Colonic mucosa (tissue), 4 donors: ENCODE measurements around the gene MPO. TPM values are rescaled to one million over a fixed set of nuclear protein-coding genes. Genes with fewer than 3 reads are reported as not detected.

Experiments
- DNase-seq: peaks from one replicate; pipeline ENCODE4 v3.0.0-alpha.2; 2020
- H3K27ac ChIP-seq: fragments of 200-600 bp; one replicate; pipeline ENCODE4 v1.8.0; 2021
- H3K27me3 ChIP-seq: fragments of 200-600 bp; one replicate; pipeline ENCODE4 v1.8.0; 2021
- H3K36me3 ChIP-seq: fragments of 200-600 bp; one replicate; pipeline ENCODE4 v1.8.0; 2021
- H3K4me1 ChIP-seq: fragments of 200-600 bp; one replicate; pipeline ENCODE4 v1.8.0; 2021; ENCODE audit warnings: mild to moderate bottlenecking
- H3K4me3 ChIP-seq: fragments of 200-600 bp; one replicate; pipeline ENCODE4 v1.8.0; 2021
- H3K9ac ChIP-seq, 2 donors: one replicate each; pipeline ENCODE4 v1.7.0; 2013; ENCODE audit warnings: control low read depth in 2 of 2, low read depth in 2 of 2, low read length in 2 of 2
- H3K9me3 ChIP-seq: fragments of 200-600 bp; one replicate; pipeline ENCODE4 v1.8.0; 2021
- intact Hi-C: fragments of 100-400 bp; cut with DNase I; formaldehyde crosslinking; loops from one replicate; pipeline ENCODE4 v1.14.1; 2022
- total RNA-seq, 2 donors: library from RNA; stranded (reverse); fragmentation: NEBNext Ultra II Directional in 1 of 2; extraction: Animal tissue kit (Norgen Biotek cat#: 25700) in 1 of 2; gene quantifications; one replicate each; pipeline ENCODE4 v1.2.1, GENCODE V29; 2021
- TF ChIP-seq, protein P1 (sequence below): fragments of 200-600 bp; IDR thresholded peaks from one replicate; pipeline ENCODE4 v1.8.0; 2022; ENCODE audit warnings: antibody characterized with exemption, mild to moderate bottlenecking
- donor health status: healthy.
- donor health status: DM: no; HTN: no; CAD: no.
- donor health status: DM: no; HTN: no; CAD: no.

Gene MPO, protein sequence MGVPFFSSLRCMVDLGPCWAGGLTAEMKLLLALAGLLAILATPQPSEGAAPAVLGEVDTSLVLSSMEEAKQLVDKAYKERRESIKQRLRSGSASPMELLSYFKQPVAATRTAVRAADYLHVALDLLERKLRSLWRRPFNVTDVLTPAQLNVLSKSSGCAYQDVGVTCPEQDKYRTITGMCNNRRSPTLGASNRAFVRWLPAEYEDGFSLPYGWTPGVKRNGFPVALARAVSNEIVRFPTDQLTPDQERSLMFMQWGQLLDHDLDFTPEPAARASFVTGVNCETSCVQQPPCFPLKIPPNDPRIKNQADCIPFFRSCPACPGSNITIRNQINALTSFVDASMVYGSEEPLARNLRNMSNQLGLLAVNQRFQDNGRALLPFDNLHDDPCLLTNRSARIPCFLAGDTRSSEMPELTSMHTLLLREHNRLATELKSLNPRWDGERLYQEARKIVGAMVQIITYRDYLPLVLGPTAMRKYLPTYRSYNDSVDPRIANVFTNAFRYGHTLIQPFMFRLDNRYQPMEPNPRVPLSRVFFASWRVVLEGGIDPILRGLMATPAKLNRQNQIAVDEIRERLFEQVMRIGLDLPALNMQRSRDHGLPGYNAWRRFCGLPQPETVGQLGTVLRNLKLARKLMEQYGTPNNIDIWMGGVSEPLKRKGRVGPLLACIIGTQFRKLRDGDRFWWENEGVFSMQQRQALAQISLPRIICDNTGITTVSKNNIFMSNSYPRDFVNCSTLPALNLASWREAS
- not detected for total RNA-seq

DNA sequence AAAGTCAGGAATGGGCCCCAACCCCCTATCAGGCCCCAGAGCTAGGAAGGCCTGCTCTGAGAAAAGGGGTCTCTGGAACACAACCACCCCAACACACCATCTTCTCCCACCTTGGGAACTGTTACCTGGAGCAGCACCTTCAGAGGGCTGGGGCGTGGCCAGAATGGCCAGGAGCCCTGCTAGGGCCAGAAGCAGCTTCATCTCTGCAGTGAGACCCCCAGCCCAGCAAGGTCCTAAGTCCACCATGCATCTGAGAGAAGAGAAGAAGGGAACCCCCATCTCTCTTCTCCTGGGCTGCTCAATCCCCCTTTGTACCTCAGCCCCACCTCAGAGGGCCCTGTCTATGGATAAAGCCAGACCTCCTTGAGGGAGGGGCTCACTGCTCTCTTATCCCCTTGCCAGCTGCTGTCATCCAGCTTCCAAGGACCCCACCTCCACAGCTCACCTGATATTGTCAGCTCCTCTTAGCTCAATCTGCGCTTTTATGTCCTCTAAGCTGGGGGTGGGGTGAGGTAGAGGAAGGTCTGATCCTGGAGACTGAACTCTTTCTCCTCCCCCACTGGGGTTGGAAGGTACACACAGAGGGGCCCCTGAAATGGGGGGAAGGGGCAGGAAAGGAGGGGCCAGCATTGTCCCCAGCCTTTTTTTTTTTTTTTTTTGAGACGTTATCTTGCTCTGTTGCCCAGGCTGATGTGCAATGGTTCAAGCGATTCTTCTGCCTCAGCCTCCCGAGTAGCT, at the start of gene MPO:
TSS of gene MPO (minus strand) at position 456 of the 738 bp plus-strand sequence. CDS start at position 279, 177 bp downstream.
- intact Hi-C loops: no loop called here
- no peak within 1 kb of the TSS for H3K4me3 ChIP-seq
- H3K9me3 ChIP-seq: no peaks in the 10 kb centered on the region
- H3K27ac ChIP-seq: no peak within 1 kb of the TSS
- TF ChIP-seq, protein P1, sequence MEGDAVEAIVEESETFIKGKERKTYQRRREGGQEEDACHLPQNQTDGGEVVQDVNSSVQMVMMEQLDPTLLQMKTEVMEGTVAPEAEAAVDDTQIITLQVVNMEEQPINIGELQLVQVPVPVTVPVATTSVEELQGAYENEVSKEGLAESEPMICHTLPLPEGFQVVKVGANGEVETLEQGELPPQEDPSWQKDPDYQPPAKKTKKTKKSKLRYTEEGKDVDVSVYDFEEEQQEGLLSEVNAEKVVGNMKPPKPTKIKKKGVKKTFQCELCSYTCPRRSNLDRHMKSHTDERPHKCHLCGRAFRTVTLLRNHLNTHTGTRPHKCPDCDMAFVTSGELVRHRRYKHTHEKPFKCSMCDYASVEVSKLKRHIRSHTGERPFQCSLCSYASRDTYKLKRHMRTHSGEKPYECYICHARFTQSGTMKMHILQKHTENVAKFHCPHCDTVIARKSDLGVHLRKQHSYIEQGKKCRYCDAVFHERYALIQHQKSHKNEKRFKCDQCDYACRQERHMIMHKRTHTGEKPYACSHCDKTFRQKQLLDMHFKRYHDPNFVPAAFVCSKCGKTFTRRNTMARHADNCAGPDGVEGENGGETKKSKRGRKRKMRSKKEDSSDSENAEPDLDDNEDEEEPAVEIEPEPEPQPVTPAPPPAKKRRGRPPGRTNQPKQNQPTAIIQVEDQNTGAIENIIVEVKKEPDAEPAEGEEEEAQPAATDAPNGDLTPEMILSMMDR: no peak
- H3K9ac ChIP-seq: no peak within 1 kb of the TSS
- no peaks in the 10 kb centered on the region for H3K4me1 ChIP-seq
- no peak for DNase-seq
- H3K36me3 ChIP-seq: no peaks in the 10 kb centered on the region
- peaks cover 5% of the 10 kb centered on the region for H3K27me3 ChIP-seq

DNA sequence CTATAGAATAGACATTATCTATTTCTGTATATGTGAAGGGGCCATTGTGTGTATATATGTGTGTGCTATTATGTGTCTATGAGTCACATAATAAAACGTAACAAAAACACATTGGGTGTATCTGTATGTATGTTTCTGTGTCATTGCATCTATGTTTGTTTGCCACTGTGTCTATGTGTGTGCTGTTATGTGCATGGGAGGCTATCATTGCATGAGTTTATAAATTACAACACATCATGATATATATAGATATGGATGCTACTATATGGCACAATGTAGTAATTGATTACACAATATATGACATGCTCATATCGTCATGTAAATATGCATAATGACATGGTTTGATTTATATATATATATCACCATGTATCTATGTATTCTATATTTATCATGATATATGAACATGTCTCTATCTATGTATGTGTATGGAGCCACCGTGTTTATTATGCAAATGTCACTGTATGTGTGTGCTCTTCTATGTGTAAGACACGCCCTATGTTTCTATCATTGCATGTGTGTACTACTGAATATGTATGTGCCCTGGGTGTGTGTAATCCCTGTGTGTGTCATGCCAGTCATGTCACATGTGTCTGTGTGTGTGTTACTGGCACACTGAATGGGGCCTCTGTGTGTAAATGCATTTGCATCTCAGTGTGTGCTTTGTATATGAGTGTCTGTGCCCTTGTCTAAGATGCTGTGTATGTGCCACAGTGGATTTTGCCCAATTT, 49.2 kb upstream of the MPO start:
- no peaks in the 10 kb centered on the region for H3K9me3 ChIP-seq
- intact Hi-C loops: no loop called here
- no peaks in the 10 kb centered on the region for H3K27me3 ChIP-seq
- peak overlapping the region; percentile 58 for H3K27ac ChIP-seq
- no peak for DNase-seq
- peak overlapping the region; percentile 48 for H3K4me3 ChIP-seq
- TF ChIP-seq, protein P1: no peak
- no peaks in the 10 kb centered on the region for H3K4me1 ChIP-seq
- H3K36me3 ChIP-seq: no peaks in the 10 kb centered on the region
- H3K9ac ChIP-seq: peak overlapping the region in 1 of 2 donors; percentile 64

DNA sequence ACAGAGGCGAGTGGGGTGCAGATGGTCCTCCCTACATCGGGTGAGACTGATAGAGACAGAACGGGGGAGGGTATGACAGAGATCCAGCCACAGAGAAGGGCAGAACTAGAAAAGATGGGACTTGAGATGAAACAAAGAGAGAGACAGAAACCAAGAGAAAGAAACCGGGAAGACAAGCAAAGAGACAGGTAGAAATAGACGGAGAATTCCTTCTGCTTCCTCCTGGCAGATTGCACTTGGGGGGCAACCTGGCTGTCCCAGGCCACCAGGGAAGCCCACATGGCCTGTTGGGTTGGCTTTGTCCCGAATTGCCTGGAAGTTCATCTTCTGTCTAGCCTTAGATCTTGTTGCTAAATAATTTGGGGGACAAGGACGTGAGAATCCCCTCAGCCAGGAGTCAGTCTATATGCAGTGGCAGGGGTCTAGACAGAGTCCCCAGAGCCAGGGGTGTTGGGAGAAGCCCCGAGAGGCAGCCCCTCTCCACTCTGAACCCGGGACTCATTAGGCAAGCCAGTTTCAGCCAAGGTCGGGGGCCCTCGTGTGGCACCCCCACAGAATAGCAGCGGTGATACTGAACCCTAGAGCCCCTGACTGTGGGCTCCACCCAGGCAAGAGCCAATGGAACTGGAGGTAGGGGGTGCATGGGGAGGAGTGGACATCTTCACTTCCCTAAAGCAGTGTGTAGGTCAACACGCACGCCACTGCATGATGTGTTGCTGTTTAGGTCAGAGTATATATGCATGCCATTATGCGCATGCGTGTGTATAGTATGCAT, 48.5 kb upstream of the MPO start:
- peak overlapping the region; percentile 36 for H3K27ac ChIP-seq

DNA sequence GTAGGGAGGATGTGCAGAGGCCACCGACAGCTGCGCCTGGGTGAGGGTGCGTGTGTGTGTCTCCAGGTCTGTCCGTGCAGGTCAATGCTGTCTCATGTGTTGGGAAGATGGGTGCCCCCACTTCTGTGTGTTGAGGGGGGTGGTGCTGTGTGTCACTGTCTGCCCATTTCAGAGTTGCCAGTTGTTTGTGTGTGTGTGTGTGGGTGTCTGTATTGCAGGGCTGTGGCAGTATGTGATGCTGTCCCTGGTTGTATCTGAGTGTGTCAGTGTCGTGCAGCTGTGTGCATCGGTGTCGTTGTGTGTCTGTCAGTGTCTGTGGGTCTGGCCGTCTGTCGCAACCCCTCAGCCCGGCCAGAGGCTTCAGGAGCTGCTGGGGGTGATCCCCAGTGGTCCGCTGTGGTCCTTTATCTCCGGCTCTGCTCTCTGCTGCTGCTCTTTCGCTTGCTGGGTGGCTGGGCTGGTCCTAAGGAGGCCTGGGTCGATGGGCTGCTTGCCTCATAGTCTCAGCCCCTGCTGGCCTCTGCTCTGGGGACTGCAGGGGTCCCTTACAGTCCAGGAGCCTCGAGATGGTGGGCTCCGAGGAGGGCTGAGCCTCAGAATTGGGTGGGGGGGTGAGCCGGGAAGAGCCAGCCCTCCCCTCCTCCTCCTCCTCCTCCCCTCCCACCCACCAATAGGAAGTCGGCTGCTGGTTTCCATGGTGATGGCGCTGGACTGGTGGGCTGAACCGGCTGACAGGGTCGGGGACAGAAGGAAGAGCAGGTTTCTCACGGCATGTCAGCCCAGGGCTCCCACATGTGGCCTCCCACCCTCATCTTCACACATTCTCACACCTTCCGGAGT, 47.7 kb upstream of the MPO start, which contains the start of gene TSPOAP1:
TSS of gene TSPOAP1 (minus strand) at position 601 of the 840 bp plus-strand sequence. CDS start 875 bp downstream, outside the sequence.
- peak within 1 kb of the TSS; percentile 36 for H3K27ac ChIP-seq

More for the DNA sequence above, 48.5 kb upstream of the MPO start:
- H3K27me3 ChIP-seq: no peaks in the 10 kb centered on the region
- H3K9me3 ChIP-seq: no peaks in the 10 kb centered on the region
- no peak for DNase-seq
- H3K4me3 ChIP-seq: no peak overlapping the region
- H3K4me1 ChIP-seq: no peaks in the 10 kb centered on the region
- H3K36me3 ChIP-seq: no peaks in the 10 kb centered on the region
- intact Hi-C loops: no loop called here
- peak overlapping the region in 1 of 2 donors; percentile 34 for H3K9ac ChIP-seq
- TF ChIP-seq, protein P1: no peak

More for the DNA sequence above, 47.7 kb upstream of the MPO start, which contains the start of gene TSPOAP1:
- Histone ChIP-seq H3K9ac (peak within 1 kb of the TSS; percentile 27 to 43), H3K4me1 (no peaks in the 10 kb centered on the region), H3K36me3 (no peaks in the 10 kb centered on the region), H3K4me3 (no peak within 1 kb of the TSS), H3K9me3 (no peaks in the 10 kb centered on the region), H3K27me3 (no peaks in the 10 kb centered on the region)
- intact Hi-C loops: no loop called here
- DNase-seq: no peak
- TF ChIP-seq, protein P1: no peak
